Neural cell (in vitro differentiated cells): ENCODE measurements around the gene ATG2B. TPM values are rescaled to one million over a fixed set of nuclear protein-coding genes. Genes with fewer than 3 reads are reported as not detected.

Experiments
- H2AFZ ChIP-seq: fragments of 200-600, 300-800 bp; sonication (generic), shearing (Covaris generic); 2 replicates; pipeline ENCODE4 v1.6.0; 2014; ENCODE audit warnings: low read depth, mild to moderate bottlenecking, antibody characterized with exemption, low read length, moderate library complexity
- H3F3A ChIP-seq: fragments of 200-600 bp; shearing (Covaris generic); 2 replicates; pipeline ENCODE4 v1.6.1; 2016; ENCODE audit warnings: mild to moderate bottlenecking, moderate library complexity, mixed read lengths, antibody characterized with exemption, low read length; ENCODE audit not compliant: insufficient read depth, poor library complexity, severe bottlenecking
- H3K27ac ChIP-seq: fragments of 200-600, 300-800 bp; sonication (generic), shearing (Covaris generic); 2 replicates; pipeline ENCODE4 v1.5.1; 2014; ENCODE audit warnings: mild to moderate bottlenecking, low read length, moderate library complexity
- H3K27me3 ChIP-seq: fragments of 300-800, 200-600 bp; sonication (generic), shearing (Covaris generic); 2 replicates; pipeline ENCODE4 v1.6.0; 2014; ENCODE audit warnings: mild to moderate bottlenecking, low read depth, low read length, moderate library complexity; ENCODE audit not compliant: insufficient read depth
- H3K36me3 ChIP-seq: fragments of 300-800, 200-600 bp; sonication (generic), shearing (Covaris generic); 2 replicates; pipeline ENCODE4 v1.5.1; 2014; ENCODE audit warnings: mild to moderate bottlenecking, antibody characterized with exemption, low read length, moderate library complexity; ENCODE audit not compliant: insufficient read depth
- H3K4me2 ChIP-seq: fragments of 300-800, 200-600 bp; sonication (generic), shearing (Covaris generic); 2 replicates; pipeline ENCODE4 v1.6.0; 2014; ENCODE audit warnings: mild to moderate bottlenecking, low read length
- H3K4me3 ChIP-seq: fragments of 300-800, 200-600 bp; sonication (generic), shearing (Covaris generic); 2 replicates; pipeline ENCODE4 v1.5.1; 2014; ENCODE audit warnings: mild to moderate bottlenecking, low read length, moderate library complexity
- H3K79me2 ChIP-seq: fragments of 200-600 bp; shearing (Covaris generic); replicated peaks from 2 replicates; pipeline ENCODE4 v1.6.0; 2014; ENCODE audit warnings: mild to moderate bottlenecking, low read length, moderate library complexity; ENCODE audit not compliant: insufficient read depth
- H3K9ac ChIP-seq: fragments of 300-800, 200-600 bp; sonication (generic), shearing (Covaris generic); 2 replicates; pipeline ENCODE4 v1.6.1; 2016; ENCODE audit warnings: mild to moderate bottlenecking, low read length, mixed read lengths
- H3K9me2 ChIP-seq: fragments of 200-600 bp; shearing (Covaris generic); 2 replicates; pipeline ENCODE4 v1.6.1; 2016; ENCODE audit warnings: mild to moderate bottlenecking, low read length, mixed read lengths; ENCODE audit not compliant: insufficient read depth
- H3K9me3 ChIP-seq: fragments of 200-600, 300-800 bp; sonication (generic), shearing (Covaris generic); 2 replicates; pipeline ENCODE4 v1.6.1; 2016; ENCODE audit warnings: mild to moderate bottlenecking, mixed run types, low read length, moderate library complexity, mixed read lengths
- H4K20me1 ChIP-seq: fragments of 200-600 bp; shearing (Covaris generic); 2 replicates; pipeline ENCODE4 v1.6.1; 2016; ENCODE audit warnings: mild to moderate bottlenecking, mixed run types; ENCODE audit not compliant: insufficient read depth
- EP300 ChIP-seq: fragments of 450-650 bp; conservative IDR thresholded peaks from 2 replicates; pipeline ENCODE4 v1.6.1; 2014; ENCODE audit warnings: antibody characterized with exemption, mild to moderate bottlenecking, moderate library complexity; ENCODE audit not compliant: poor library complexity, severe bottlenecking
- EZH2 ChIP-seq: fragments of 200-600, 300-800 bp; shearing (Covaris generic), sonication (generic); IDR thresholded peaks from 2 replicates; pipeline ENCODE4 v1.6.1; 2014; ENCODE audit warnings: antibody characterized with exemption, low read length, borderline replicate concordance, mild to moderate bottlenecking; ENCODE audit not compliant: insufficient read depth, poor library complexity, severe bottlenecking
- MXI1 ChIP-seq: fragments of 450-650 bp; conservative IDR thresholded peaks from 2 replicates; pipeline ENCODE4 v1.6.1; 2014; ENCODE audit warnings: antibody characterized with exemption, mild to moderate bottlenecking; ENCODE audit not compliant: poor library complexity, severe bottlenecking
- POLR2AphosphoS5 ChIP-seq: IDR thresholded peaks from 2 replicates; pipeline ENCODE4 v1.6.1; 2012
- RAD21 ChIP-seq: fragments of 450-650 bp; conservative IDR thresholded peaks from 2 replicates; pipeline ENCODE4 v1.6.1; 2014; ENCODE audit warnings: antibody characterized with exemption, mild to moderate bottlenecking, moderate library complexity
- SMC3 ChIP-seq: fragments of 450-650 bp; conservative IDR thresholded peaks from 2 replicates; pipeline ENCODE4 v1.6.1; 2014; ENCODE audit warnings: antibody characterized with exemption, mild to moderate bottlenecking, moderate library complexity; ENCODE audit not compliant: poor library complexity
- TAF1 ChIP-seq: IDR thresholded peaks from 2 replicates; pipeline ENCODE4 v1.6.1; 2012; ENCODE audit warnings: low read depth
- polyA plus RNA-seq: library from polyadenylated mRNA; depleted of rRNA; stranded (reverse); fragments of >200 nt; gene quantifications from 2 replicates; pipeline ENCODE4 v1.2.3, GENCODE V29; 2014
- TF ChIP-seq, protein P1 (sequence below): fragments of 450-650 bp; IDR thresholded peaks from 2 replicates; pipeline ENCODE4 v1.5.1; 2014; ENCODE audit warnings: antibody characterized with exemption, mild to moderate bottlenecking, moderate library complexity; ENCODE audit not compliant: poor library complexity, severe bottlenecking
- TF ChIP-seq, protein P2 (sequence below): IDR thresholded peaks from 2 replicates; pipeline ENCODE4 v1.6.1; 2012; ENCODE audit warnings: borderline replicate concordance

ATG2B gene
- polyA plus RNA-seq, 1 donor from 2014 or later: 16.2 TPM

DNA sequence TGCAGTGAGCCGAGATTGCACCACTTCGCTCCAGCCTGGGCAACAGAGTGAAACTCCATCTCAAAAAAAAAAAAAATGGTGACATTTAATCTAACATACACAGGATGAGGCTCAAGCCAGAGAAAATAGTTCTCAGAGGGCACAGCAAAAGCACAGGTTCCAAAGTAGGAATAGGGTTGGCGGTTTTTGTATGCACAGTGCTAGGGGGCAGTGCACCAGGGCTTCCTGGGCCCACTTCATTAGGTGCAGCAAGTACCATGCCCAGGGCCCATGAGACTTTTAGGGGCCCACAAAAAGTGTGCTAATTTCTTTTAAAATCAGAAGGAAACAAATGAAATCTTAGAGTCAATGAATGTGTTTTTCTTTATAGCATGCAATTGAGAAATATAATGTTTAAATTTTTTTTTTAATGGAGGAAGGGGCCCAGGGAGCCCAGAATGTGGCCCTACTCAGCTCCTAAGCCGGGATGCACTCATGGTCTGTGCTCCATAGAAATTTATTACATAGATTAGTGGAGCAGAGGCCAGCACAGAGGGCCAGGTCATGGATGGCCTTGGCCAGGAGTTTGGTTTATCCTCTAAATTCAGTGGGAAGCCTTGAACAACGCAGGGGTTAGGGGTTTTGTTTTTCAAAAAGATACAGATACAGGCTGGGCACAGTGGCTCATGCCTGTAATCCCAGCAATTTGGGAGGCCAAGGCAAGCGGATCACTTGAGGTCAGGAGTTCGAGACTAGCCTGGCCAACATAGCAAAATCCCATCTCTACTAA is 31.1 kb upstream of the ATG2B start:
- no peak overlapping the region for H3K27ac ChIP-seq
- H3K4me2 ChIP-seq: no peak overlapping the region
- H3F3A ChIP-seq: peaks cover 4% of the 10 kb centered on the region
- no peak overlapping the region for H2AFZ ChIP-seq
- no peak overlapping the region for H3K4me3 ChIP-seq
- no peaks in the 10 kb centered on the region for H4K20me1 ChIP-seq
- H3K27me3 ChIP-seq: peaks cover 5% of the 10 kb centered on the region
- H3K9ac ChIP-seq: no peak overlapping the region
- H3K9me2 ChIP-seq: no peaks in the 10 kb centered on the region
- H3K79me2 ChIP-seq: no peaks in the 10 kb centered on the region
- TF ChIP-seq POLR2AphosphoS5 (no peak), EP300 (no peak), MXI1 (no peak), SMC3 (no peak), TAF1 (no peak), EZH2 (no peak), RAD21 (no peak)
- TF ChIP-seq, protein P1, sequence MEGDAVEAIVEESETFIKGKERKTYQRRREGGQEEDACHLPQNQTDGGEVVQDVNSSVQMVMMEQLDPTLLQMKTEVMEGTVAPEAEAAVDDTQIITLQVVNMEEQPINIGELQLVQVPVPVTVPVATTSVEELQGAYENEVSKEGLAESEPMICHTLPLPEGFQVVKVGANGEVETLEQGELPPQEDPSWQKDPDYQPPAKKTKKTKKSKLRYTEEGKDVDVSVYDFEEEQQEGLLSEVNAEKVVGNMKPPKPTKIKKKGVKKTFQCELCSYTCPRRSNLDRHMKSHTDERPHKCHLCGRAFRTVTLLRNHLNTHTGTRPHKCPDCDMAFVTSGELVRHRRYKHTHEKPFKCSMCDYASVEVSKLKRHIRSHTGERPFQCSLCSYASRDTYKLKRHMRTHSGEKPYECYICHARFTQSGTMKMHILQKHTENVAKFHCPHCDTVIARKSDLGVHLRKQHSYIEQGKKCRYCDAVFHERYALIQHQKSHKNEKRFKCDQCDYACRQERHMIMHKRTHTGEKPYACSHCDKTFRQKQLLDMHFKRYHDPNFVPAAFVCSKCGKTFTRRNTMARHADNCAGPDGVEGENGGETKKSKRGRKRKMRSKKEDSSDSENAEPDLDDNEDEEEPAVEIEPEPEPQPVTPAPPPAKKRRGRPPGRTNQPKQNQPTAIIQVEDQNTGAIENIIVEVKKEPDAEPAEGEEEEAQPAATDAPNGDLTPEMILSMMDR: no peak
- TF ChIP-seq, protein P2, sequence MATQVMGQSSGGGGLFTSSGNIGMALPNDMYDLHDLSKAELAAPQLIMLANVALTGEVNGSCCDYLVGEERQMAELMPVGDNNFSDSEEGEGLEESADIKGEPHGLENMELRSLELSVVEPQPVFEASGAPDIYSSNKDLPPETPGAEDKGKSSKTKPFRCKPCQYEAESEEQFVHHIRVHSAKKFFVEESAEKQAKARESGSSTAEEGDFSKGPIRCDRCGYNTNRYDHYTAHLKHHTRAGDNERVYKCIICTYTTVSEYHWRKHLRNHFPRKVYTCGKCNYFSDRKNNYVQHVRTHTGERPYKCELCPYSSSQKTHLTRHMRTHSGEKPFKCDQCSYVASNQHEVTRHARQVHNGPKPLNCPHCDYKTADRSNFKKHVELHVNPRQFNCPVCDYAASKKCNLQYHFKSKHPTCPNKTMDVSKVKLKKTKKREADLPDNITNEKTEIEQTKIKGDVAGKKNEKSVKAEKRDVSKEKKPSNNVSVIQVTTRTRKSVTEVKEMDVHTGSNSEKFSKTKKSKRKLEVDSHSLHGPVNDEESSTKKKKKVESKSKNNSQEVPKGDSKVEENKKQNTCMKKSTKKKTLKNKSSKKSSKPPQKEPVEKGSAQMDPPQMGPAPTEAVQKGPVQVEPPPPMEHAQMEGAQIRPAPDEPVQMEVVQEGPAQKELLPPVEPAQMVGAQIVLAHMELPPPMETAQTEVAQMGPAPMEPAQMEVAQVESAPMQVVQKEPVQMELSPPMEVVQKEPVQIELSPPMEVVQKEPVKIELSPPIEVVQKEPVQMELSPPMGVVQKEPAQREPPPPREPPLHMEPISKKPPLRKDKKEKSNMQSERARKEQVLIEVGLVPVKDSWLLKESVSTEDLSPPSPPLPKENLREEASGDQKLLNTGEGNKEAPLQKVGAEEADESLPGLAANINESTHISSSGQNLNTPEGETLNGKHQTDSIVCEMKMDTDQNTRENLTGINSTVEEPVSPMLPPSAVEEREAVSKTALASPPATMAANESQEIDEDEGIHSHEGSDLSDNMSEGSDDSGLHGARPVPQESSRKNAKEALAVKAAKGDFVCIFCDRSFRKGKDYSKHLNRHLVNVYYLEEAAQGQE: no peak
- no peaks in the 10 kb centered on the region for H3K9me3 ChIP-seq
- H3K36me3 ChIP-seq: no peaks in the 10 kb centered on the region

DNA sequence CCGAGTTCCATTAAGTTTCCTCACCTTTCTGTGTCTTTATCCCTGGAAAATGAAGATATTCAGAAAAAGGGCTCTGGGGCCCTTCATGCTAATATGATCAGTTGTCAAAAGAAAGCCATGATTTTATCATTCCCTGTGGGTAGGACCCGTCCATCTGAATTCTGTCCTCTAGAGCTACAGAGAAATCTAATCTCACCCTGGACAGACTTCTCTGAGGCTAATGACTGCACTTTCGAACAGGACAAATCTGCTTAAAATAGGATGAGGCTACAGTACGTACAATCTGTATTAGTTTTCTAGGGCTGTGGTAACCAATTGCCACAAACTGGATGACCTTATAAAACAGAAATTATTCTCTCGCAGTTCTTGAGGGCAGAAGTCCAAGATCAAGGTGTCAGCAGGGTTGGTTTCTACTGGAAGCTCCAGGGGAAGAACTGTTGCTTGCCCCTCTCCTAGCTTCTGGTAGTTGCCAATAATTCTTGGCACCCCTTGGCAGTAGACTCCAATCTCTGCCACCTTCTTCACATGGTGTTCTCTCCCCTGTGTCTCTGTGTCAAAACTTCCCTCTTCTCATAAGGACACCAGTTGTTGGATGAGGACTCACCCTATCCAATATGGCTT is 30.0 kb upstream of the ATG2B start:
- no peak overlapping the region for H3K4me2 ChIP-seq
- peaks cover 4% of the 10 kb centered on the region for H3F3A ChIP-seq
- TF ChIP-seq EZH2 (no peak), MXI1 (no peak), SMC3 (no peak), POLR2AphosphoS5 (no peak), EP300 (no peak)
- TF ChIP-seq, protein P2: no peak
- H3K27ac ChIP-seq: no peak overlapping the region
- peaks cover 5% of the 10 kb centered on the region for H3K27me3 ChIP-seq
- no peaks in the 10 kb centered on the region for H3K9me3 ChIP-seq
- no peak overlapping the region for H2AFZ ChIP-seq
- H3K79me2 ChIP-seq: no peaks in the 10 kb centered on the region
- H3K9me2 ChIP-seq: no peaks in the 10 kb centered on the region
- H3K36me3 ChIP-seq: no peaks in the 10 kb centered on the region
- H4K20me1 ChIP-seq: no peaks in the 10 kb centered on the region
- H3K4me3 ChIP-seq: no peak overlapping the region
- no peak overlapping the region for H3K9ac ChIP-seq
